Epithelial cell of prostate (primary cell): Measurements from ENCODE around the gene IPO11.
"Not testable (repeated sequence)": the region's sequence is repeated elsewhere in the genome, so short reads cannot be mapped to it uniquely, and the experiment has no call there.

ENCODE experiments used
- DNase-seq: peaks from one replicate; pipeline ENCODE4 v3.0.0-alpha.2; 2011; ENCODE audit warnings: low read depth, low spot score
- H3K27ac ChIP-seq: fragments of 450-650 bp; 2 replicates; pipeline ENCODE4 v1.5.1; 2017; ENCODE audit warnings: mild to moderate bottlenecking

Gene IPO11

DNA sequence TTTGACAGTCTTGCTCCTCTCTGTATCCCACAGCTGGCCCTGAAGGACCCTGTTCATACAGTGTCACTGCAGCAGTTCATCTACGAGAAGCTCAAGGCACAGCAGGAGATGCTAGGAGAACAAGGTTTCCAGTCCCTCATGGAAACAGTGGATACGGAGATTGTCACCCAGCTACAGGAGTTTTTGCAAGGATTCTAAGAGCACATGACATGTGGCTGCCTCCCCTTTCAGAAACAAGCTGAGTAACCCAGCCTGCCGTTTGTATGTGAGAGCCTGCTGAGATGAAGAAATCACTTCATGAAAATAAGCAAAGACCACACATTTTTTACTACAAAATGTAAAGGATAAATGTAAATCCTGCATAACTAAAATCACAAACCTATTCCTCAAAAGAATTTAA lies 214.6 kb downstream of the IPO11 start:
- no peak for DNase-seq
- no peak overlapping the region for H3K27ac ChIP-seq

DNA sequence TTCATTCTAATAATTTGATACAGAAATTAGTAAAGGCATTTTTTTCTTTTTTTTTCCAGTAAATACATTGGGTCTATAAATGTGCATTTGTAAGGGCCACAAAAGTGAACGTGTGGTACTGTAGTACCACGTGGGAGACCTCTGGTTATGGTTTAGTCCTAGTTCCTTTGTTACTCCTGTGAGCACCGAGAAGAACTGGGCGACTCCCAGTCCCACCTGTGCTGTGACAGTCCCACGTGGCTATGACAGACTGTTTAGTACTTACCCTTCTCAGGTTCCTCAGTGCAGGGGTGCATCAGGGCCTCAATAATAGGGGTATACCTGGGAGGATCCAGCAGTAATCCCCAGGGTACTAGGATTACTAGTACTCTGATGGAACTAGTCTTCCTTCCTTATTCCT lies 215.3 kb downstream of the IPO11 start:
- H3K27ac ChIP-seq: no peak overlapping the region
- DNase-seq: no peak

DNA sequence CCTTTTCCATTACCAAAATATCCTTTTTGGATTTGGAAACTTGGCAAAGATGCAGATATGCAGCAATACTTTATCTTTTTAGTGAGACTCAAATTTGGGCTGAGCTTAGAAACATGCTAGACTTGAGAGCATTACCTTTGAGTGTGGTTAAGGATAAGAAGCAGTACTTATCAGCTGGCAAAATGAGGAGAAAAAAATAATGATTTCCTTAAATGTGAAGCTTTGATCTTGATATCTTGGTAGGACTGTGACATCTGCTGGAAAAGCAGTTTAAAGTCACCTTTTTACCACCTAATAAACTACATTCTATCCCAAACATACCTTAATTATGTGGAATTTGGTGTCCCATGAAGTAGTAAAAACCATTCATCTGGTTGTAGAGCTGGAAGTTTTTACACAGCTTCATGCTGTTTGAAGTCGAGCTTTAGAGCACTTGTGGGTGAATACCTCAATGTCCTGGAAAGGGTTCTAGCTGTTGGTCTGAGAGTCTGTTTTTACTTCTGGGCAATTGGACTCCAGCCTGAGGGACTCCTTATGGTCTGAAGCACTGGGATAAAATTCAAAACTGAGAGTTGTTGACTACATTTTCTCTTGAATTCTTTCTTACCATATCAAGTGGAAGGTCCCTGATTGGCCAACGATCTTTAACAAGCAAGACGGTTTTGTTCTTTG lies 219.5 kb downstream of the IPO11 start:
- H3K27ac ChIP-seq: no peak overlapping the region
- no peak for DNase-seq

DNA sequence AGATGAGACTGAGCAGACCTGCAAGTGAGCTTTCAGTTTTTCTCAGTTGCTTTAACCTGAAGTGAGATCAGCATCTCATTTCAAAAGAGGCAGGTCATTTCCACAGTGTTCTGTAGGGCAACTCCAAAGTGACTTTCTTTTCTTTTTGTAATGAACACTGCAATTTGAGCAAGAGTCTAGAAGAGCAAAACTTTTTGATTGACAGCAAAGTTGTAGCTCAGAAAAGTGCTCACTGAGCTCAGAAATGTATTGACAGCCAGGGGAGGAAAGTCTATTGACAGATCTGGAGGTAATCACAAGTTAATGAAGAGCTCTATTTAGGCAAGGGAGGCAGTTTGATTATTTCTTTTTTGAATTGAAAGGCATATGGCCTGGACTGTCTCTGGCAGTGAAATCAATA lies 220.7 kb downstream of the IPO11 start:
- no peak overlapping the region for H3K27ac ChIP-seq
- no peak for DNase-seq

DNA sequence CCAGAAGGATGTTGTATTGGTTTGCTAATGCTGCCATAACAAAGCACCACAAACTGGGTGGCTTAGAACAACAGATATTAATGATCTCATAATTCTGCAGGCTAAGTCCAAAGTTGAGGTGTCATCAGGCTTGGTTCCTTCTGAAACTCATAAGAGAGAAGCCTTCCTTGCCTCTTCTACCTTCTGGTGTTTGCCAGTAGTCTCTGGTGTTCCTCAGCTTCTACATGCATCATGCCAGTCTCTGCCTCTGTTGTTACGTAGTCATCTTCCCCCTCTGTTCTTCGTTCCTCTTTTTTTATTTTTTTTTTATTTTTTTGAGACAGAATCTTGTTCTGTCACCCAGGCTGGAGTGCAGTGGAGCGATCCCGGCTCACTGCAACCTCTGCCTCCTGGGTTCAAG lies 227.9 kb downstream of the IPO11 start:
- no peak overlapping the region for H3K27ac ChIP-seq
- DNase-seq: no peak

DNA sequence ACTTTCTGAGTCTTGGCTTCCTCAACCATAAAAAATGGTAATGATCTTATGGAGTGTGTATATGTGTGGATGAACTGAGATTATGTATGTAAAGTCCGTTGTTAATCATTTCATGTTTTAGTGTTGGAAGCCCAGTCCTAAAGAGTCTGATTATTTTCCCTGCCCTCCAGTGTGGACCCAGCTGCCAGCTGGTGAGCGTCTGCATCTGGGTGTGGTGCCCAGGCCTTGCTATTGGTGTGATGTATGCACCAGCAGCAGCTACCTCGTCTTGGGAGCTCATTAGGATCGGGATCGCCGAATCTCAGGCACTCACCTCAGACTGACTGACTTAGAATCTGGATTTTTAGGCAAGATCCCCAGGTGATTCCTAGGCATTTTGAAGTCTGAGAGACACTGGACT lies 229.9 kb downstream of the IPO11 start:
- DNase-seq: no peak

DNA sequence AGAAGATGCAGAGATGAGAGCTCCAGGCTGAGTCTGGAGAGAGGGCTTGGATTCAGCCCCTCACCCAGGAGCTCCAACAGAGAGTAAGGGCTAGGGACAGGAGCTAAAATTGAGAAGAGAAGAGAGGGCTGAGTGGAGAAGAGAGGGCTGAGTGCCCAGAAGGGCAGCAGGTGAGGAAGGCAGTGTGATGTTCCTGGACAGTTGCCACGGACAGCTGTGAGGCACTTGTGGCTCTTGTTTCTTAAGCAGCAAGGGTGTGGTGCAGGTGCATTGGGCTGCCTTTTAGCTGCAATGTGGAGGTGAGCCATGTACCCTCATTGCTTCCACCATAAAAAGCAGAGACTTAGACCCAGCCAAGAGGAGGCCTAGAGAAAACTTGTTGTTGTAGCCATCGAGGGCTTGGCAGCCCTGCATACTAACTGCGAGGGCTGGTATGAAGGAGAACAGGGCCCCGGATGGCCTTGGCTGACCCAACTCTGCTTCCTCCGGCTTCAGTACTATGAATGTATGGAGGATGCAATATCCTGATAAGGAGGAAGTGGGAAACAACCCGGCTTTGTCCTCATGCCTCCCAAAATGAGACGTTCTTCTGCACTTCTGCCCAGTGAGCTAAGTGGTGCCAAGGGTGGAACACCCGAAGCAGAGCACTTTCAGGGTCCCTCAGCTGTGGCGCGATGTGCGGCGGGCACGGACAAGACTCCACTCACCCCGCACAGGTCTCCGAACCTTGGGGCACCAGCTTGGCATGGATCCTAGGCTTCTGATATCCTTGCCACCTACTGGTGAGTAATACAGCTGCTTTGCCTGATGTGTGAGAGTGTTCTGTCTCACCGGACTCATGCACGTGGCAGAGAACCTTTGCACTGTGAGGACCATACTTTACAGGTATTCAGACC lies 231.2 kb downstream of the IPO11 start:
- no peak overlapping the region for H3K27ac ChIP-seq
- no peak for DNase-seq

More for the DNA sequence above, 229.9 kb downstream of the IPO11 start:
- H3K27ac ChIP-seq: no peak overlapping the region

DNA sequence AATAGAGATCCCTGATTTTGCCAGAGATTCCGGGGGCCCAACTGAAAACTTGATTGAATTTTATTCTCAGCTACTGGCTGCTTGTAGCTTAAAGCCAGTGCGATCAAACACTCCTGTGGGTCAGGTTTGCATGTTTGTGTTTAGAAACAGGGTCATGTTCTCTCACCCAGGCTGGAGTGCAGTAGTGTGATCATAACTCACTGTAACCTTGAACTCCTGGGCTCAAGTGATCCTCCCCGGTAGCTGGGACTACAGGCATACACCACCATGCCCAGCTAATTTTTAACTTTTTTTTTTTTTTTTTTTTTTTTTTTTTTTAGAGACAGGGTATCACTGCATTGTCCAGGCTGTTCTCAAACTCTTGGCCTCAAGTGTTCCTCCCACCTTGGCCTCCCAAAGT lies 232.7 kb downstream of the IPO11 start:
- DNase-seq: no peak

DNA sequence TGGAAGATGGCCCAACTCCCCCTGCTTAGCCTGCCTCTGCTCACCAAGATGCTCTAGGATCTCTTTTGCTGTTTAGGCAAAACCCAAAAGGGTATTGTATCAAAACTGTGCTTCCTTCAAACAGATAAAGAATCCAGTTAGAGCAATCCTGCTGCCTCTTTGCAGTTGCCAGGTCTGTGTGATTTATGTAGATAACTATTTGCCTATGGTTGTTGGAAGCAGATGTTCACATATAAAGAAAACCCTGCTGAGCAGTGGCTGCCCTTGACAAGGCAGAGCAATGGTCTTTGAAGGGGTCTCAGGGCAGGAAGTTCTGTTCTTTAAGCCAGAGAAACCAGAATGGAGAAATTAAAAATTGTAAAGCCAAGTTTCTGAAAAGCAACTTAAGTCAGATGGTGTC lies 234.7 kb downstream of the IPO11 start:
- DNase-seq: no peak
- no peak overlapping the region for H3K27ac ChIP-seq

More for the DNA sequence above, 232.7 kb downstream of the IPO11 start:
- no peak overlapping the region for H3K27ac ChIP-seq

DNA sequence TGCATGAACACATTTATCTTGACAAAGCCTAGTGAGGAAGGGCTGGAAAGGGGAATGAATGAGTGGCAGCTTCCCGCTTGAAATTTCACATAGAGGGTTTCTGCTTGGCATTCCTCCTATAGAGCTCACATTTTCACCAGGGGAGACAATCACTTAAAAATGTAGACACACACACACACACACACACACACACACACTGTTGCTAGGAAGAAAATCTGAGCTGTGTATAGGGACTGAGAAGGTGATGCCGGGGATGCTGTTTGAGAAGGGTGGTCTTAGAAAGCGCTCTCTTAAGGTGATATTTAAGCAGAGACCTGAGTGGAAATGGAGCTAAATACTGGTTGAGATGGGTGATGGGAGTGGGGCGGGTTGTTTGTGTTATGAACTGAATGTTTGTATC lies 236.5 kb downstream of the IPO11 start:
- no peak overlapping the region for H3K27ac ChIP-seq
- DNase-seq: no peak

DNA sequence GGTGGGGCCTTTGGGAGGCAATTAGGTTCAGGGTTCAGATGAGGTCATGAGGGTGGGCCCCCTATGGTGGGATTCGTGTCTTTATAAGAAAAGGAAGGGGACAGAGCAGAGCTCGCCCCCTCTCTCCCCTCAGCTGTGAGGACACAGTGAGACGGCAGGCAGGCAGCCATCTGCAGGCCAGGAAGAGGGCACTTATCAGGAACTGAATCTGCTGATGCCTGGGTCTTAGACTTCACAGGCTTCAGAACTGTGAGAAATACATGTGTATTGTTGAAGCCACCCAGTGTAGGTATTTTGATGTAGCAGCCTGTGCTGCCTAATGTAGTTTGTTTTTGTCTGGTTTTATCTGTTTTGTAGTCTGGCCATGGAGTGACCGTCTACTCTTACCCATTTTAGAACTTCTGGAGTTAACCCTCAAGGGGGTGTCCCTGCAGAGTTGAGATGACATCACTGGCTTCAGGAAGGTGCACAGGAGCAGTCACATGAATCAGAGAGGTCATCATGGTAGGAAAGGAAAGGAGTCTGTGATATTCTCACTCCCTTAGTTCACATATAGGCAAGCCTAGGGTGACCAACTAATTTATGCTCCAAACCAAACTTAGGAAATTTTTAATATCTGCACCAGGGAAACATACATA lies 237.0 kb downstream of the IPO11 start:
- DNase-seq: no peak
- no peak overlapping the region for H3K27ac ChIP-seq

DNA sequence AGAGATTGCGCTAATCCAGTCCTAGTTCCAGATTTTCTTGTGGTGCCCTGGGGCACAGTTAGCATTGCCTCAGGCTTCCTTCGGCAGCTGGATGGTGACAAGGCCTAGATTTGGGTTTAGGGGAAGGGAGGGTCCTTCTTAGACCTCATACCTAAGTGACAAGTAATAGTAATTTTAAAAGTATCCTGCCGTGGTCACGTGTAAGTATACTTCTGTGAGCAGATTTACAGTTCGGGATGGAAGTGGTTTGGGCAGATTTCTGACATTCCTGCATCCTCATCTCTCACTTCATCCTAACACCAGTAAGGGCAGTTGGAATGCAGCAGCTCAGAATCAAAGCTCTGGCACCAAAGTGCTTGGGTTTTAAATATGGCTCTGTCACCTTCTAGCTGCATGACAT lies 237.6 kb downstream of the IPO11 start:
- H3K27ac ChIP-seq: no peak overlapping the region
- DNase-seq: no peak

DNA sequence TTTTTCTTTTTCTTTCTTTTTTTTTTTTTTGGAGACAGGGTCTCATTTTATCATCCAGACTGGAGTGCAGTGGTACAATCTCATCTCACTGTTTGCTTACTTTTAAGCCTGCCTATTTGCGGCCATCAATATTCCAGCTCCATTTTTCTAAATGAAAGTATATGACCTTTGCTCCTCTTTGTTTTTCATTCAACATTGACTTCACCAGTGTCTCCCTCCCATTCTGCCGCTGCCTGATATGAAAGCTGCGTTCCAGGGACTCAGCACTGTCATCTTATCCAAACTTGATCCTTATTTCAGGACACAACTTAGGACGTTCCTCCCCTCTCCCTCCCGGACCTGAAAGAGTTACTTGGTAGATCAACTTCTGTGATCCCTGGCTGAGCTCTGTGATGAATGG lies 239.7 kb downstream of the IPO11 start:
- H3K27ac ChIP-seq: no peak overlapping the region
- no peak for DNase-seq

DNA sequence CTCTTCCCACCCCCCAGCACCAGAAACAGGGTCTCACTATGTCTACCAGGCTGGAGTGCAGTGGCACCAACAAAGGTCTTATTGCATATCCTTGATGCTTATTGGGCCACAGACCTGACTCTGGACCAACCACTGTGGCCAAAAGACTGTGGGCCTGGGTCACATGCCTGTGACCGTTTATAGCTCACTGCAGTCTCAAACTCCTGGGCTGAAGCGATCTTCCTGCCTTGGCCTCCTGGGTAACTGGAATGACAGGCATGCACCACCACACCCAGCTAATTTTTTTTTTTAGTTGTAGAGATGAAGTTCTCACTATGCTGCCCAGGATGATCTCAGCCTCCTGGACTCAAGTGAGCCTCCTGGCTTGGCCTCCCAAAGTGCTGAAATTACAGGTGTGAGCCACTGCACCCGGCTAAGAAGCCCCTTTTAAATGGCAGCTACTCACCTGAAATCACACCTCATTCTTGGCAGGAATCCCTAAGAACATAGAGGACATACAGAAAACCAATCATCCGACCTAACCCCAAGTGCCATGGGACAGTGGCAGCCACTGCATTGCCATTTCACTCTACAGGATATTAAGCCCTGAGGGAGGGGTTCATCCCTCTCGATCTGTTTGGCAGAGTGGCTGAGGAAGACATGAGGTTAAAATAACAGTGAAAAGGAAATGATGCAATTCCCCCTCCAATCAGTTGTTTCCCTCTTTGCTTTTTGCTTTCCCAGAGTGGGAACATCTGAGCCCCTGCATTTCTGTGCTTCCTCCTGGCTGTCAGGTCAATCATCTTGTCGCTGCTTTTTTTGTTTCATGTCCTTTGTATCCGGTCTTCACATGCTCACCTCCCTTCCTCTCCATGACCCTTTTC lies 240.7 kb downstream of the IPO11 start:
- no peak for DNase-seq
- no peak overlapping the region for H3K27ac ChIP-seq

DNA sequence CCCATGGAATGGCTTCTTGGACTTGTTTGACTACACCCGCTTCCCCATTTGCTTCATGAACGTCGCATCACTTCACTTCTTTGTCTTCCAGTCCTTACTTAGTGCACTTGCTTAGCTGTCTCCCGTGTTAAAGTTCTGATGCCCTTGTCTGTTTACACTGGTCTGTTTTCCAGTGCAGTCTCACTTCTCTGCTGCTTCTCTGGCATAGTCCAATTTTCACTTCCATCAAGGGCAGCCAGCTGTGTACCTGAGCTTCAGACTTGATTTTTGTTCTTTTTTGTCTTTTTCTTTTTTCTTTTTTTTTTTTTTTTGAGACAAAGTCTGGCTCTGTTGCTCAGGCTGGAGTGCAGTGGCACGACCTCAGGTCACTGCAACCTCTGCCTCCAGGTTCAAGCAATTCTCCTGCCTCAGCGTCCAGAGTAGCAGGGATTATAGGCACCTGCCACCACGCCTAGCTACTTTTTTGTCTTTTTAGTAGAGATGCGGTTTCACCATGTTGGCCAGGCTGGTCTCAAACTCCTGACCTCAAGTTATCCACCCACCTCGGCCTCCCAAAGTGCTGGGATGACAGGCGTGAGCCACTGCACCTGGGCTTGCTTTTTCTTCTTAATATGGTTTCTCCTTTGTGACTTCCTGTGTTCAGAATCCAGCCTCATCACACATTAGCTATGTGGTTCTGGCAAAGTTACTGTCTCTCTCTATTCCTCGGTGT lies 241.5 kb downstream of the IPO11 start:
- no peak overlapping the region for H3K27ac ChIP-seq

DNA sequence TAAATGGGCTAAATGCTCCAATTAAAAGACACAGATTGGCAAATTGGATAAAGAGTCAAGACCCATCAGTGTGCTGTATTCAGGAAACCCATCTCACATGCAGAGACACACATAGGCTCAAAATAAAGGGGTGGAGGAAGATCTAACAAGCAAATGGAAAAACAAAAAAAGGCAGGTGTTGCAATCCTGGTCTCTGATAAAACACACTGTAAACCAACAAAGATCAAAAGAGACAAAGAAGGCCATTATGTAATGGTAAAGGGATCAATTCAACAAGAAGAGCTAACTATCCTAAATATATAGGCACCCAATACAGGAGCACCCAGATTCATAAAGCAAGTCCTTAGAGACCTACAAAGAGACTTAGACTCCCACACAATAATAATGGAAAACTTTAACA lies 245.2 kb downstream of the IPO11 start:
- not testable (repeated sequence) for H3K27ac ChIP-seq, DNase-seq

More for the DNA sequence above, 241.5 kb downstream of the IPO11 start:
- no peak for DNase-seq

DNA sequence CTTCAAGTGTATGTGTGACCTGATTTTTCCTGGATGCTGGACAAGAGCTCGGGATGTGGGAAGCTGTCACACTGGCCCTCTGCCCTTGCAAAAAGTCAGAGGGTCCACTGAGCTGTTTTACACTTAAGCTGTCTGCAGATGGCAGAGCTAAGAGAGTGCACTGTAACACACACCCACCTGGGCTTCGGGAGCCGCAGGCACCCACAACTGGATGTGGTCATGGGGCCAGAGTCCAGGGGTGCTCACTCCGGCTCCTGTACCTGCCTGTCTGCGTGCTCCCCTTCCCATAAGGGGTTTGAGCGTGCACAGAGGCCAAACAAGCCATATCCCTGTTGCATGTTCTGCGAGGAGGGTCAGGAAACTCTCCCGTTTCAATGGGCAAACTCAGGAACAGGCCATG lies 248.6 kb downstream of the IPO11 start:
- no peak for DNase-seq
- H3K27ac ChIP-seq: no peak overlapping the region

DNA sequence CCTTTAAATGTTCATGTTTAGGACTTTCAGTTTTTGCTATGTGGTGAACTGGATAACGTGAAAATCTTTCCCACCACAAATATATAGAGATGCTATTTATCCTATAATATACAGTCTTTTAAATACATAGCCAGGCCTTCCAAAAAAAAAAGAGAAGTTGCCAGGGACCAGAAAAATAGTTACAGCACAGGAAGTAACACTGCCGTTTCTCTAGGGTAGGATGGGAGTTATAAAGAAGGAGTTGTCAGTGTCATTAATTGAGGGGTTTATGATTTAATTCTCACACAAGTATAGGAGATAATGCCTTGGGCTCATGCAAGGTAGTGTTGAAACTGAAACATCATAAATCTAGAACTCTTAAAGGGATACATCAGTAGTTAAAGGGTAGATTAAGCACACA lies 250.0 kb downstream of the IPO11 start:
- no peak for DNase-seq
- no peak overlapping the region for H3K27ac ChIP-seq

DNA sequence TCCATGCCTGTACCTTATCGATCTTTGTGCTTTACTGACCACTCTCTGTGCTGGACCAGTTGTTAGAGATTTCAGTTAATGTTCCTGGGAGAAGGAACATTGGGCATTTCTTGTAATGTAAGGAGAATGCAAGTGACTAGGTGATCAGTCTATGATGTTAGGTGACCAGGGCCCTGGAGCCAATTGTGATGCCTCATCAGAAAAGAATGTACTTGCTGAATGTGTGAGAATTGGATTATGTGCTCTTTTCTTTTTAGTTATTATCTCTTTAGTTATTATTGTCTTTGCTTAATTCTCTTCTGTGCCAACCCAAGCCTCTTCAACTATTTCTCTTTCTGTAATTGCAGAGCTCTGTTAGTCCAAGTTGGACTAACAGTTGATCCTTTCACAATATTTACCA lies 258.9 kb downstream of the IPO11 start:
- H3K27ac ChIP-seq: no peak overlapping the region
- DNase-seq: no peak

DNA sequence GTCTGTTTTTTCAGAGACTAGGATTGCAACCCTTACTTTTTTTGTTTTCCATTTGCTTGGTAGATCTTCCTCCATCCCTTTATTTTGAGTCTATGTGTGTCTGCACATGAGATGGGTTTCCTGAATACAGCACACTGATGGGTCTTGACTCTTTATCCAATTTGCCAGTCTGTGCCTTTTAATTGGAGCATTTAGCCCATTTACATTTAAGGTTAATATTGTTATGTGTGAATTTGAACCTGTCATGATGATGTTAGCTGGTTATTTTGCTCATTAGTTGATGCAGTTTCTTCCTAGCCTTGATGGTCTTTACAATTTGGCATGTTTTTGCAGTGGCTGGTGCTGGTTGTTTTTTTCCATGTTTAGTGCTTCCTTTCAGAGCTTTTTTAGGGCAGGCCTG lies 264.0 kb downstream of the IPO11 start:
- not testable (repeated sequence) for H3K27ac ChIP-seq, DNase-seq
